HG02884 (cell line): ENCODE results near the gene FGF14.

Source experiments
- ATAC-seq: cut with Tn5 transposase; IDR thresholded peaks from one replicate; pipeline ENCODE4 v1.9.1; 2021; ENCODE audit warnings: mild to moderate bottlenecking, moderate library complexity; ENCODE audit not compliant: unreplicated experiment

The FGF14 gene

GRCh38 chr13:101700598-101700997, 701.2 kb downstream of the FGF14 start:
- ATAC-seq, result no peak

- no peak for ATAC-seq
Observed at GRCh38 chr13:101698400-101698799, 703.4 kb downstream of the FGF14 start.

- ATAC-seq, result no peak
Observed at GRCh38 chr13:101697745-101698144, 704.1 kb downstream of the FGF14 start.

GRCh38 chr13:101695870-101696516, 705.9 kb downstream of the FGF14 start:
- no peak for ATAC-seq

GRCh38 chr13:101691341-101691860, 710.4 kb downstream of the FGF14 start:
- ATAC-seq, result no peak

GRCh38 chr13:101690871-101691270, 711.0 kb downstream of the FGF14 start:
- ATAC-seq, result no peak

GRCh38 chr13:101686003-101686402, 715.8 kb downstream of the FGF14 start:
- no peak for ATAC-seq

- no peak for ATAC-seq
Observed at GRCh38 chr13:101681834-101682233, 720.0 kb downstream of the FGF14 start.

- ATAC-seq, result no peak
Observed at GRCh38 chr13:101673360-101674105, 728.3 kb downstream of the FGF14 start.

- ATAC-seq, result no peak
Observed at GRCh38 chr13:101661839-101662238, 740.0 kb downstream of the FGF14 start.
